Measurements from ENCODE around the gene GAREM2.

The GAREM2 gene

GRCh38 chr2:26176279-26176615 lies 3.4 kb downstream of the GAREM2 start:
- no peak overlapping the region for H2BK120ac ChIP-seq (ENCODE audit: low read depth, low read length)
- no peak overlapping the region for H2BK5ac ChIP-seq (ENCODE audit: low read length)
- H3K9ac ChIP-seq (ENCODE audit: low read length) = no peak overlapping the region
- H3K79me2 ChIP-seq (ENCODE audit: control insufficient read depth, insufficient read depth, low read length) = no peaks in the 10 kb centered on the region
- no peak overlapping the region for H4K5ac ChIP-seq (ENCODE audit: low read length)
- H2AK5ac ChIP-seq (ENCODE audit: low read length) = no peak overlapping the region
- H3K4ac ChIP-seq (ENCODE audit: low read depth, low read length) = no peak overlapping the region
- H3K27ac ChIP-seq (ENCODE audit: low read depth, low read length) = no peak overlapping the region
- H3K18ac ChIP-seq (ENCODE audit: low read length) = no peak overlapping the region
- WGBS (ENCODE audit: extremely low coverage, insufficient coverage, low lambda C conversion rate) = no CpG with 5 or more reads among the region's 11 CpGs
- H3K23ac ChIP-seq (ENCODE audit: low read length) = no peak overlapping the region
- no peaks in the 10 kb centered on the region for H3K36me3 ChIP-seq (ENCODE audit: control insufficient read depth, insufficient read depth, low read length)
- peaks cover 4% of the 10 kb centered on the region for H3K4me1 ChIP-seq (ENCODE audit: control insufficient read depth, low read depth, low read length)
- no peaks in the 10 kb centered on the region for H3K27me3 ChIP-seq (ENCODE audit: insufficient read depth, low read length, poor library complexity)
- DNase-seq = no peak
- no peak overlapping the region for H3K56ac ChIP-seq (ENCODE audit: low read length)
- H3K4me3 ChIP-seq (ENCODE audit: low read length) = no peak overlapping the region
- no peak overlapping the region for H4K8ac ChIP-seq (ENCODE audit: low read depth, low read length)
- no peak overlapping the region for H3K4me2 ChIP-seq (ENCODE audit: low read length)
- no peak overlapping the region for H2BK15ac ChIP-seq (replicated peaks; ENCODE audit: low read depth)
- H3K79me1 ChIP-seq (ENCODE audit: low read length) = no peaks in the 10 kb centered on the region

GRCh38 chr2:26177122-26177521 lies 4.2 kb downstream of the GAREM2 start:
- Histone ChIP-seq H3K79me2 (ENCODE audit: control insufficient read depth, insufficient read depth, low read length) (no peaks in the 10 kb centered on the region), H2BK5ac (ENCODE audit: low read length) (no peak overlapping the region), H3K79me1 (ENCODE audit: low read length) (no peaks in the 10 kb centered on the region), H3K18ac (ENCODE audit: low read length) (no peak overlapping the region), H3K27me3 (ENCODE audit: insufficient read depth, low read length, poor library complexity) (no peaks in the 10 kb centered on the region), H3K4me3 (ENCODE audit: low read length) (no peak overlapping the region), H3K4me1 (ENCODE audit: control insufficient read depth, low read depth, low read length) (peaks cover 4% of the 10 kb centered on the region), H2AK5ac (ENCODE audit: low read length) (no peak overlapping the region), H2BK15ac (replicated peaks; ENCODE audit: low read depth) (no peak overlapping the region), H3K36me3 (ENCODE audit: control insufficient read depth, insufficient read depth, low read length) (no peaks in the 10 kb centered on the region), H3K4ac (ENCODE audit: low read depth, low read length) (no peak overlapping the region), H3K4me2 (ENCODE audit: low read length) (no peak overlapping the region), H3K27ac (ENCODE audit: low read depth, low read length) (no peak overlapping the region), H2BK120ac (ENCODE audit: low read depth, low read length) (no peak overlapping the region), H4K5ac (ENCODE audit: low read length) (no peak overlapping the region), H3K56ac (ENCODE audit: low read length) (no peak overlapping the region), H3K9ac (ENCODE audit: low read length) (no peak overlapping the region), H3K23ac (ENCODE audit: low read length) (no peak overlapping the region), H4K8ac (ENCODE audit: low read depth, low read length) (no peak overlapping the region)
- no peak for DNase-seq
- no CpG with 5 or more reads among the region's 7 CpGs for WGBS (ENCODE audit: extremely low coverage, insufficient coverage, low lambda C conversion rate)

- no peak overlapping the region for H3K4ac ChIP-seq (ENCODE audit: low read depth, low read length)
- H3K27me3 ChIP-seq (ENCODE audit: insufficient read depth, low read length, poor library complexity) = no peaks in the 10 kb centered on the region
- no peak for DNase-seq
- H2BK15ac ChIP-seq (replicated peaks; ENCODE audit: low read depth) = no peak overlapping the region
- H3K18ac ChIP-seq (ENCODE audit: low read length) = no peak overlapping the region
- H2BK5ac ChIP-seq (ENCODE audit: low read length) = no peak overlapping the region
- no peak overlapping the region for H3K27ac ChIP-seq (ENCODE audit: low read depth, low read length)
- H3K36me3 ChIP-seq (ENCODE audit: control insufficient read depth, insufficient read depth, low read length) = no peaks in the 10 kb centered on the region
- H3K79me2 ChIP-seq (ENCODE audit: control insufficient read depth, insufficient read depth, low read length) = no peaks in the 10 kb centered on the region
- H4K5ac ChIP-seq (ENCODE audit: low read length) = no peak overlapping the region
- H2BK120ac ChIP-seq (ENCODE audit: low read depth, low read length) = no peak overlapping the region
- no peak overlapping the region for H3K4me3 ChIP-seq (ENCODE audit: low read length)
- peaks cover 4% of the 10 kb centered on the region for H3K4me1 ChIP-seq (ENCODE audit: control insufficient read depth, low read depth, low read length)
- no peaks in the 10 kb centered on the region for H3K79me1 ChIP-seq (ENCODE audit: low read length)
- H3K23ac ChIP-seq (ENCODE audit: low read length) = no peak overlapping the region
- no peak overlapping the region for H4K8ac ChIP-seq (ENCODE audit: low read depth, low read length)
- no peak overlapping the region for H3K56ac ChIP-seq (ENCODE audit: low read length)
- H3K4me2 ChIP-seq (ENCODE audit: low read length) = no peak overlapping the region
- no peak overlapping the region for H3K9ac ChIP-seq (ENCODE audit: low read length)
- H2AK5ac ChIP-seq (ENCODE audit: low read length) = no peak overlapping the region
- WGBS (ENCODE audit: extremely low coverage, insufficient coverage, low lambda C conversion rate) = no CpG with 5 or more reads among the region's 3 CpGs
Measured at GRCh38 chr2:26178246-26178645, 5.4 kb downstream of the GAREM2 start.

GRCh38 chr2:26178746-26179436 lies 6.0 kb downstream of the GAREM2 start:
- H2BK15ac ChIP-seq (replicated peaks; ENCODE audit: low read depth) = no peak overlapping the region
- no peaks in the 10 kb centered on the region for H3K36me3 ChIP-seq (ENCODE audit: control insufficient read depth, insufficient read depth, low read length)
- H3K9ac ChIP-seq (ENCODE audit: low read length) = peak overlapping the region; percentile 72
- H3K4me2 ChIP-seq (ENCODE audit: low read length) = peak overlapping the region; percentile 56
- no peak overlapping the region for H4K8ac ChIP-seq (ENCODE audit: low read depth, low read length)
- no peaks in the 10 kb centered on the region for H3K79me1 ChIP-seq (ENCODE audit: low read length)
- no peak overlapping the region for H4K5ac ChIP-seq (ENCODE audit: low read length)
- no peak overlapping the region for H3K27ac ChIP-seq (ENCODE audit: low read depth, low read length)
- no peak overlapping the region for H3K23ac ChIP-seq (ENCODE audit: low read length)
- H3K4me3 ChIP-seq (ENCODE audit: low read length) = peak overlapping the region; percentile 37
- H2BK5ac ChIP-seq (ENCODE audit: low read length) = no peak overlapping the region
- no peak overlapping the region for H3K4ac ChIP-seq (ENCODE audit: low read depth, low read length)
- H3K27me3 ChIP-seq (ENCODE audit: insufficient read depth, low read length, poor library complexity) = no peaks in the 10 kb centered on the region
- peak overlapping the region; percentile 65 for H3K18ac ChIP-seq (ENCODE audit: low read length)
- peak overlapping the region; percentile 82 for H3K56ac ChIP-seq (ENCODE audit: low read length)
- no peak overlapping the region for H2AK5ac ChIP-seq (ENCODE audit: low read length)
- no peak overlapping the region for H2BK120ac ChIP-seq (ENCODE audit: low read depth, low read length)
- H3K4me1 ChIP-seq (ENCODE audit: control insufficient read depth, low read depth, low read length) = peaks cover 4% of the 10 kb centered on the region
- WGBS (ENCODE audit: extremely low coverage, insufficient coverage, low lambda C conversion rate) = no CpG with 5 or more reads among the region's 48 CpGs
- peak; percentile 63 for DNase-seq
- H3K79me2 ChIP-seq (ENCODE audit: control insufficient read depth, insufficient read depth, low read length) = no peaks in the 10 kb centered on the region

- Histone ChIP-seq H3K9ac (ENCODE audit: low read length) (peak overlapping the region; percentile 72), H3K79me1 (ENCODE audit: low read length) (no peaks in the 10 kb centered on the region), H3K79me2 (ENCODE audit: control insufficient read depth, insufficient read depth, low read length) (no peaks in the 10 kb centered on the region), H2BK15ac (replicated peaks; ENCODE audit: low read depth) (no peak overlapping the region), H3K56ac (ENCODE audit: low read length) (peak overlapping the region; percentile 82), H2BK120ac (ENCODE audit: low read depth, low read length) (no peak overlapping the region), H3K4ac (ENCODE audit: low read depth, low read length) (no peak overlapping the region), H3K27ac (ENCODE audit: low read depth, low read length) (no peak overlapping the region), H4K8ac (ENCODE audit: low read depth, low read length) (no peak overlapping the region), H2BK5ac (ENCODE audit: low read length) (no peak overlapping the region), H4K5ac (ENCODE audit: low read length) (no peak overlapping the region), H2AK5ac (ENCODE audit: low read length) (no peak overlapping the region), H3K27me3 (ENCODE audit: insufficient read depth, low read length, poor library complexity) (no peaks in the 10 kb centered on the region), H3K4me2 (ENCODE audit: low read length) (peak overlapping the region; percentile 56), H3K4me3 (ENCODE audit: low read length) (peak overlapping the region; percentile 9), H3K4me1 (ENCODE audit: control insufficient read depth, low read depth, low read length) (peaks cover 4% of the 10 kb centered on the region), H3K36me3 (ENCODE audit: control insufficient read depth, insufficient read depth, low read length) (no peaks in the 10 kb centered on the region), H3K23ac (ENCODE audit: low read length) (no peak overlapping the region), H3K18ac (ENCODE audit: low read length) (no peak overlapping the region)
- no CpG with 5 or more reads among the region's 12 CpGs for WGBS (ENCODE audit: extremely low coverage, insufficient coverage, low lambda C conversion rate)
- peak; percentile 76 for DNase-seq
Measured at GRCh38 chr2:26179446-26179913, 6.6 kb downstream of the GAREM2 start.

GRCh38 chr2:26182441-26182840 lies 9.6 kb downstream of the GAREM2 start:
- Histone ChIP-seq H2AK5ac (ENCODE audit: low read length) (no peak overlapping the region), H3K79me2 (ENCODE audit: control insufficient read depth, insufficient read depth, low read length) (no peaks in the 10 kb centered on the region)

More at GRCh38 chr2:26182441-26182840, 9.6 kb downstream of the GAREM2 start:
- no peak overlapping the region for H3K18ac ChIP-seq (ENCODE audit: low read length)
- H3K36me3 ChIP-seq (ENCODE audit: control insufficient read depth, insufficient read depth, low read length) = no peaks in the 10 kb centered on the region
- no peak overlapping the region for H3K4me2 ChIP-seq (ENCODE audit: low read length)
- H4K5ac ChIP-seq (ENCODE audit: low read length) = no peak overlapping the region
- H4K8ac ChIP-seq (ENCODE audit: low read depth, low read length) = no peak overlapping the region
- WGBS (ENCODE audit: extremely low coverage, insufficient coverage, low lambda C conversion rate) = no CpG with 5 or more reads among the region's 5 CpGs
- no peak overlapping the region for H3K56ac ChIP-seq (ENCODE audit: low read length)
- no peak overlapping the region for H3K4ac ChIP-seq (ENCODE audit: low read depth, low read length)
- H3K79me1 ChIP-seq (ENCODE audit: low read length) = no peaks in the 10 kb centered on the region
- no peak overlapping the region for H3K27ac ChIP-seq (ENCODE audit: low read depth, low read length)
- no peak overlapping the region for H2BK15ac ChIP-seq (replicated peaks; ENCODE audit: low read depth)
- DNase-seq = no peak
- no peak overlapping the region for H3K23ac ChIP-seq (ENCODE audit: low read length)
- no peak overlapping the region for H3K9ac ChIP-seq (ENCODE audit: low read length)
- no peak overlapping the region for H2BK5ac ChIP-seq (ENCODE audit: low read length)
- no peak overlapping the region for H3K4me3 ChIP-seq (ENCODE audit: low read length)
- H2BK120ac ChIP-seq (ENCODE audit: low read depth, low read length) = no peak overlapping the region
- peaks cover 4% of the 10 kb centered on the region for H3K4me1 ChIP-seq (ENCODE audit: control insufficient read depth, low read depth, low read length)
- no peaks in the 10 kb centered on the region for H3K27me3 ChIP-seq (ENCODE audit: insufficient read depth, low read length, poor library complexity)

Measured in mesendoderm (in vitro differentiated cells).